ENCODE measurements around the gene ACE2. TPM values are rescaled to one million over a fixed set of nuclear protein-coding genes. Genes with fewer than 3 reads are reported as not detected.

The ACE2 gene
- total and polyA plus RNA-seq, 8 donors, result 0.49 to 3.6 (median 0.85) TPM

GRCh38 chrX:15617111-15617510 is 16.4 kb upstream of the ACE2 start:
- Histone ChIP-seq H3K36me3 (no peaks in the 10 kb centered on the region), H3K27ac (no peak overlapping the region), H3K27me3 (peaks cover 0 to 14% of the 10 kb centered on the region in 2 donors), H3K9me3 (no peaks in the 10 kb centered on the region), H3K4me1 (no peaks in the 10 kb centered on the region), H3K4me3 (no peak overlapping the region)
- ATAC-seq (no peak), DNase-seq (no peak)
- intact Hi-C loops (cut with DNase I), result no loop called here
- no peak for TF ChIP-seq CTCF (IDR thresholded peaks at IDR 0.05)

- no peaks in the 10 kb centered on the region for H3K36me3 ChIP-seq
- no peak for DNase-seq
- H3K9me3 ChIP-seq, result no peaks in the 10 kb centered on the region
- H3K27ac ChIP-seq, result no peak overlapping the region
- peaks cover 0 to 17% of the 10 kb centered on the region in 2 donors for H3K27me3 ChIP-seq
- H3K4me3 ChIP-seq, result no peak overlapping the region
- intact Hi-C loops (cut with DNase I), result no loop called here
- no peaks in the 10 kb centered on the region for H3K4me1 ChIP-seq
- ATAC-seq, result peak; percentile 41
- no peak for TF ChIP-seq CTCF (IDR thresholded peaks at IDR 0.05)
Observed at GRCh38 chrX:15616531-15616930, 15.8 kb upstream of the ACE2 start.

GRCh38 chrX:15607067-15607466 is 6.3 kb upstream of the ACE2 start:
- no peak for DNase-seq
- peaks cover 0 to 9% of the 10 kb centered on the region in 2 donors for H3K27me3 ChIP-seq
- H3K4me1 ChIP-seq, result no peaks in the 10 kb centered on the region
- H3K4me3 ChIP-seq, result no peak overlapping the region
- H3K36me3 ChIP-seq, result no peaks in the 10 kb centered on the region
- no peak for ATAC-seq
- H3K9me3 ChIP-seq, result no peaks in the 10 kb centered on the region
- intact Hi-C loops (cut with DNase I), result no loop called here
- no peak overlapping the region for H3K27ac ChIP-seq
- TF ChIP-seq CTCF (IDR thresholded peaks at IDR 0.05), result no peak

- no peak for TF ChIP-seq CTCF (IDR thresholded peaks at IDR 0.05)
- intact Hi-C loops (cut with DNase I), result no loop called here
- DNase-seq, result no peak
- no peaks in the 10 kb centered on the region for H3K9me3 ChIP-seq
- peaks cover 0 to 4% of the 10 kb centered on the region in 2 donors for H3K27me3 ChIP-seq
- no peak overlapping the region for H3K4me3 ChIP-seq
- no peaks in the 10 kb centered on the region for H3K36me3 ChIP-seq
- no peak for ATAC-seq
- H3K4me1 ChIP-seq, result no peaks in the 10 kb centered on the region
- H3K27ac ChIP-seq, result no peak overlapping the region
Observed at GRCh38 chrX:15606136-15606535, 5.4 kb upstream of the ACE2 start.

GRCh38 chrX:15605226-15605625 is 4.5 kb upstream of the ACE2 start:
- Histone ChIP-seq H3K27me3 (peaks cover 0 to 7% of the 10 kb centered on the region in 2 donors), H3K36me3 (no peaks in the 10 kb centered on the region), H3K4me3 (no peak overlapping the region), H3K4me1 (no peaks in the 10 kb centered on the region), H3K27ac (no peak overlapping the region), H3K9me3 (no peaks in the 10 kb centered on the region)
- no peak for ATAC-seq
- no peak for DNase-seq
- no peak for TF ChIP-seq CTCF (IDR thresholded peaks at IDR 0.05)
- intact Hi-C loops (cut with DNase I), result no loop called here
